Left ventricle myocardium inferior (tissue), 1 donor: ENCODE measurements around the gene DDIT3. TPM values are rescaled to one million over a fixed set of nuclear protein-coding genes. Genes with fewer than 3 reads are reported as not detected.

ENCODE experiments used
- DNase-seq: peaks from one replicate; pipeline ENCODE4 v3.0.0-alpha.2; 2020
- H3K27ac ChIP-seq: fragments of 200-600 bp; replicated peaks from 2 replicates; pipeline ENCODE4 v1.8.0; 2021
- H3K27me3 ChIP-seq: fragments of 200-600 bp; 2 replicates; pipeline ENCODE4 v1.8.0; 2021; ENCODE audit warnings: low read depth
- H3K36me3 ChIP-seq: fragments of 200-600 bp; 2 replicates; pipeline ENCODE4 v1.8.0; 2021
- H3K4me1 ChIP-seq: fragments of 200-600 bp; 2 replicates; pipeline ENCODE4 v1.8.0; 2021
- H3K4me3 ChIP-seq: fragments of 200-600 bp; 2 replicates; pipeline ENCODE4 v1.8.0; 2021; ENCODE audit warnings: mild to moderate bottlenecking, moderate library complexity
- H3K9me3 ChIP-seq: fragments of 200-600 bp; replicated peaks from 2 replicates; pipeline ENCODE4 v1.8.0; 2021
- intact Hi-C: fragments of 100-400 bp; cut with micrococcal nuclease; formaldehyde crosslinking; loops from one replicate; pipeline ENCODE4 v1.11.0; 2022
- microRNA-seq: library from miRNA; unstranded; fragments of <30 nt; microRNA quantifications from one replicate; pipeline ENCODE4 v1.2.0, GENCODE V29; 2020
- total RNA-seq: library from RNA; stranded (reverse); fragmentation: NEBNext Ultra II Directional; extraction: Animal tissue kit (Norgen Biotek cat#: 25700); gene quantifications from one replicate; pipeline ENCODE4 v1.2.1, GENCODE V29; 2021
- TF ChIP-seq, protein P1 (sequence below): fragments of 200-600 bp; IDR thresholded peaks from 2 replicates; pipeline ENCODE4 v1.8.0; 2021; ENCODE audit warnings: antibody characterized with exemption, mild to moderate bottlenecking, borderline replicate concordance
- donor health status: DM: no; HTN: yes; CAD: no; lungs with severe emphysema.

DDIT3 gene
- total RNA-seq, 1 donor from 2014 or later = 20.4 TPM

GRCh38 chr12:57467915-57468314, 52.4 kb downstream of the DDIT3 start:
- Histone ChIP-seq H3K27me3 (peaks cover 72% of the 10 kb centered on the region), H3K9me3 (no peaks in the 10 kb centered on the region), H3K4me3 (no peak overlapping the region), H3K4me1 (no peaks in the 10 kb centered on the region), H3K36me3 (no peaks in the 10 kb centered on the region), H3K27ac (no peak overlapping the region)
- TF ChIP-seq, protein P1, sequence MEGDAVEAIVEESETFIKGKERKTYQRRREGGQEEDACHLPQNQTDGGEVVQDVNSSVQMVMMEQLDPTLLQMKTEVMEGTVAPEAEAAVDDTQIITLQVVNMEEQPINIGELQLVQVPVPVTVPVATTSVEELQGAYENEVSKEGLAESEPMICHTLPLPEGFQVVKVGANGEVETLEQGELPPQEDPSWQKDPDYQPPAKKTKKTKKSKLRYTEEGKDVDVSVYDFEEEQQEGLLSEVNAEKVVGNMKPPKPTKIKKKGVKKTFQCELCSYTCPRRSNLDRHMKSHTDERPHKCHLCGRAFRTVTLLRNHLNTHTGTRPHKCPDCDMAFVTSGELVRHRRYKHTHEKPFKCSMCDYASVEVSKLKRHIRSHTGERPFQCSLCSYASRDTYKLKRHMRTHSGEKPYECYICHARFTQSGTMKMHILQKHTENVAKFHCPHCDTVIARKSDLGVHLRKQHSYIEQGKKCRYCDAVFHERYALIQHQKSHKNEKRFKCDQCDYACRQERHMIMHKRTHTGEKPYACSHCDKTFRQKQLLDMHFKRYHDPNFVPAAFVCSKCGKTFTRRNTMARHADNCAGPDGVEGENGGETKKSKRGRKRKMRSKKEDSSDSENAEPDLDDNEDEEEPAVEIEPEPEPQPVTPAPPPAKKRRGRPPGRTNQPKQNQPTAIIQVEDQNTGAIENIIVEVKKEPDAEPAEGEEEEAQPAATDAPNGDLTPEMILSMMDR = no peak
- intact Hi-C loops = no loop called here
- DNase-seq = no peak

GRCh38 chr12:57467212-57467874, 53.0 kb downstream of the DDIT3 start:
- Histone ChIP-seq H3K27ac (no peak overlapping the region), H3K9me3 (no peaks in the 10 kb centered on the region), H3K27me3 (peaks cover 67% of the 10 kb centered on the region), H3K4me1 (peaks cover 5% of the 10 kb centered on the region), H3K4me3 (no peak overlapping the region), H3K36me3 (no peaks in the 10 kb centered on the region)
- DNase-seq = no peak
- intact Hi-C loops = no loop called here
- TF ChIP-seq, protein P1 = no peak

Small RNA genes lying within 50 kb of the gene (microRNA-seq; reads per million reads assigned to microRNA genes)
- not detected for gene MIR616
- not detected for gene MIR6758

Other genes starting within 250 kb of the DDIT3 start
- 63.1 TPM for gene R3HDM2, start 89.5 kb downstream of the DDIT3 start, total RNA-seq
- gene INHBC, start 85.7 kb downstream of the DDIT3 start, total RNA-seq = not detected
- gene INHBE, start 65.2 kb downstream of the DDIT3 start, total RNA-seq = not detected
- gene GLI1, start 60.7 kb downstream of the DDIT3 start, total RNA-seq = 0.93 TPM
- gene ARHGAP9, start 40.6 kb downstream of the DDIT3 start, total RNA-seq = 4.2 TPM
- 73.1 TPM for gene MARS1, start 32.4 kb downstream of the DDIT3 start, total RNA-seq
- 33.1 TPM for gene MBD6, start 2.3 kb upstream of the DDIT3 start, total RNA-seq
- 87.8 TPM for gene DCTN2, start 26.7 kb upstream of the DDIT3 start, total RNA-seq
- 0.08 TPM for gene KIF5A, start 29.5 kb upstream of the DDIT3 start, total RNA-seq
- 12.3 TPM for gene PIP4K2C, start 70.7 kb upstream of the DDIT3 start, total RNA-seq
- 22.3 TPM for gene DTX3, start 84.3 kb upstream of the DDIT3 start, total RNA-seq
- gene ARHGEF25, start 90.9 kb upstream of the DDIT3 start, total RNA-seq = 9.7 TPM
- gene B4GALNT1, start 112.7 kb upstream of the DDIT3 start, total RNA-seq = 4.7 TPM
- gene OS9, start 173.6 kb upstream of the DDIT3 start, total RNA-seq = 112 TPM
- 6.5 TPM for gene AGAP2, start 218.2 kb upstream of the DDIT3 start, total RNA-seq
- gene TSPAN31, start 224.5 kb upstream of the DDIT3 start, total RNA-seq = 27.2 TPM
- 41.3 TPM for gene CDK4, start 231.8 kb upstream of the DDIT3 start, total RNA-seq
- gene MARCHF9, start 234.6 kb upstream of the DDIT3 start, total RNA-seq = 13.8 TPM
- gene CYP27B1, start 246.6 kb upstream of the DDIT3 start, total RNA-seq = not detected